PC-9 (cell line): ENCODE results near the gene MSL1. TPM values are rescaled to one million over a fixed set of nuclear protein-coding genes. Genes with fewer than 3 reads are reported as not detected.

Experiments used
- BruUV-seq: library from RNA; stranded (reverse); fragments of 400-500 nt; replicated peaks from 2 replicates; lab custom pipeline; 2021; lab: Mats Ljungman, UMichigan
- CTCF ChIA-PET: fragments of 300-600 bp; sonication (Branson Sonifier 250); formaldehyde crosslinking; loops from one replicate; lab custom pipeline; 2022; ENCODE audit warnings: antibody characterized with exemption; lab: Charles Lee
- POLR2A ChIA-PET: fragments of 300-600 bp; sonication (Branson Sonifier 250); formaldehyde crosslinking; loops from one replicate; lab custom pipeline; 2022; ENCODE audit warnings: antibody characterized with exemption; ENCODE audit not compliant: unreplicated experiment; lab: Charles Lee
- DNase-seq, 2 experiments: peaks; one replicate each; pipeline versions ENCODE4 v3.0.0 to v3.0.0-alpha.2; 2015 to 2022; ENCODE audit warnings: mixed read lengths in 1 of 2
- H2AFZ ChIP-seq: fragments of 200-600 bp; sonication (generic); 2 replicates; pipeline ENCODE4 v1.8.1; 2017; ENCODE audit warnings: antibody characterized with exemption
- H3F3A ChIP-seq: fragments of 200-600 bp; sonication (generic); 2 replicates; pipeline ENCODE4 v1.8.1; 2017; ENCODE audit warnings: antibody characterized with exemption, mild to moderate bottlenecking, low read depth; ENCODE audit not compliant: insufficient read depth
- H3K27ac ChIP-seq: fragments of 200-600 bp; sonication (generic); 2 replicates; pipeline ENCODE4 v1.6.1; 2016; ENCODE audit warnings: mixed run types
- H3K27me3 ChIP-seq: fragments of 200-600 bp; sonication (generic); 2 replicates; pipeline ENCODE4 v1.6.1; 2016; ENCODE audit warnings: low read depth, mixed run types; ENCODE audit not compliant: insufficient read depth
- H3K36me3 ChIP-seq: fragments of 200-600 bp; sonication (generic); 2 replicates; pipeline ENCODE4 v1.6.1; 2016; ENCODE audit warnings: low read depth, mixed run types
- H3K4me1 ChIP-seq: fragments of 200-600 bp; sonication (generic); replicated peaks from 2 replicates; pipeline ENCODE4 v1.6.1; 2016; ENCODE audit warnings: mixed run types; ENCODE audit not compliant: insufficient read depth
- H3K4me2 ChIP-seq: fragments of 200-600 bp; sonication (generic); 2 replicates; pipeline ENCODE4 v1.6.1; 2017; ENCODE audit warnings: mixed run types
- H3K4me3 ChIP-seq: fragments of 200-600 bp; sonication (generic); 2 replicates; pipeline ENCODE4 v1.6.1; 2016; ENCODE audit warnings: mixed run types
- H3K79me2 ChIP-seq: fragments of 200-600 bp; sonication (generic); 2 replicates; pipeline ENCODE4 v1.6.1; 2017; ENCODE audit warnings: low read depth, mixed run types
- H3K9me2 ChIP-seq: fragments of 200-600 bp; sonication (generic); 2 replicates; pipeline ENCODE4 v1.8.1; 2017; ENCODE audit warnings: mild to moderate bottlenecking; ENCODE audit not compliant: insufficient read depth
- H3K9me3 ChIP-seq: fragments of 200-600 bp; sonication (generic); 2 replicates; pipeline ENCODE4 v1.8.1; 2016; ENCODE audit warnings: low read depth; ENCODE audit not compliant: insufficient read depth
- H4K20me1 ChIP-seq: fragments of 200-600 bp; sonication (generic); 2 replicates; pipeline ENCODE4 v1.8.1; 2017; ENCODE audit not compliant: insufficient read depth
- EZH2 ChIP-seq: fragments of 200-600 bp; sonication (generic); IDR thresholded peaks from 2 replicates; pipeline ENCODE4 v1.8.0; 2017; ENCODE audit warnings: antibody characterized with exemption, low read depth
- intact Hi-C: fragments of 100-400 bp; cut with micrococcal nuclease; formaldehyde crosslinking; loops from one replicate; pipeline ENCODE4 v1.10.0; 2022; ENCODE audit not compliant: unreplicated experiment
- total RNA-seq: library from RNA; stranded (reverse); gene quantifications from 2 replicates; pipeline ENCODE4 v1.2.3, GENCODE V29; 2021
- TF ChIP-seq, protein P1 (sequence below): fragments of 200-600 bp; sonication (generic); conservative IDR thresholded peaks from 2 replicates; pipeline ENCODE4 v1.6.1; 2017; ENCODE audit warnings: mixed run types, antibody characterized with exemption, mild to moderate bottlenecking, moderate library complexity

Gene MSL1
- total RNA-seq, 1 experiment from 2014 or later, result 61.8 TPM

- H3K79me2 ChIP-seq, result peaks cover 23% of the 10 kb centered on the region
- H4K20me1 ChIP-seq, result no peaks in the 10 kb centered on the region
- ChIA-PET CTCF (interaction anchor here (1.4 kb wide), 1 partner anchor 11 kb away, joined by 8 read pairs; no protein-coding TSS in a partner anchor), POLR2A (interaction anchor here (0.6 to 1.4 kb wide), 2 partner anchors 10 to 47 kb away, joined by 4 to 11 read pairs; partner anchors contain the start of gene MED24)
- H3K4me1 ChIP-seq, result peaks cover 57% of the 10 kb centered on the region
- no TSS peak for BruUV-seq
- no peaks in the 10 kb centered on the region for H3K27me3 ChIP-seq
- no peak for DNase-seq
- TF ChIP-seq EZH2, result no peak
- TF ChIP-seq, protein P1, sequence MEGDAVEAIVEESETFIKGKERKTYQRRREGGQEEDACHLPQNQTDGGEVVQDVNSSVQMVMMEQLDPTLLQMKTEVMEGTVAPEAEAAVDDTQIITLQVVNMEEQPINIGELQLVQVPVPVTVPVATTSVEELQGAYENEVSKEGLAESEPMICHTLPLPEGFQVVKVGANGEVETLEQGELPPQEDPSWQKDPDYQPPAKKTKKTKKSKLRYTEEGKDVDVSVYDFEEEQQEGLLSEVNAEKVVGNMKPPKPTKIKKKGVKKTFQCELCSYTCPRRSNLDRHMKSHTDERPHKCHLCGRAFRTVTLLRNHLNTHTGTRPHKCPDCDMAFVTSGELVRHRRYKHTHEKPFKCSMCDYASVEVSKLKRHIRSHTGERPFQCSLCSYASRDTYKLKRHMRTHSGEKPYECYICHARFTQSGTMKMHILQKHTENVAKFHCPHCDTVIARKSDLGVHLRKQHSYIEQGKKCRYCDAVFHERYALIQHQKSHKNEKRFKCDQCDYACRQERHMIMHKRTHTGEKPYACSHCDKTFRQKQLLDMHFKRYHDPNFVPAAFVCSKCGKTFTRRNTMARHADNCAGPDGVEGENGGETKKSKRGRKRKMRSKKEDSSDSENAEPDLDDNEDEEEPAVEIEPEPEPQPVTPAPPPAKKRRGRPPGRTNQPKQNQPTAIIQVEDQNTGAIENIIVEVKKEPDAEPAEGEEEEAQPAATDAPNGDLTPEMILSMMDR, result no peak
- H2AFZ ChIP-seq, result no peak overlapping the region
- peak overlapping the region; percentile 79 for H3K4me2 ChIP-seq
- H3K9me2 ChIP-seq, result no peaks in the 10 kb centered on the region
- H3K4me3 ChIP-seq, result peak overlapping the region; percentile 89; the same call in 1 of the 2 replicates
- H3K36me3 ChIP-seq, result no peaks in the 10 kb centered on the region; the same call in 1 of the 2 replicates
- H3K27ac ChIP-seq, result peak overlapping the region; percentile 81
- peaks cover 32% of the 10 kb centered on the region for H3F3A ChIP-seq
- intact Hi-C loops, result no loop called here
- no peaks in the 10 kb centered on the region for H3K9me3 ChIP-seq
These were observed 20.2 kb upstream of the MSL1 start for GRCh38 chr17:40101367-40102210.

- no TSS peak for BruUV-seq
- intact Hi-C loops, result no loop called here
- H3K9me2 ChIP-seq, result no peaks in the 10 kb centered on the region
- H3F3A ChIP-seq, result peaks cover 27% of the 10 kb centered on the region
- H3K4me3 ChIP-seq, result no peak overlapping the region
- H3K4me2 ChIP-seq, result peak overlapping the region; percentile 61
- no peaks in the 10 kb centered on the region for H3K9me3 ChIP-seq
- H3K4me1 ChIP-seq, result peaks cover 49% of the 10 kb centered on the region
- H3K36me3 ChIP-seq, result no peaks in the 10 kb centered on the region
- no peaks in the 10 kb centered on the region for H3K27me3 ChIP-seq
- CTCF ChIA-PET, result interaction anchor here (0.6 to 0.7 kb wide), 2 partner anchors 18 to 21 kb away, joined by 3 read pairs; no protein-coding TSS in a partner anchor
- H3K27ac ChIP-seq, result no peak overlapping the region
- no peak for TF ChIP-seq EZH2
- TF ChIP-seq, protein P1, result no peak
- H4K20me1 ChIP-seq, result no peaks in the 10 kb centered on the region
- peaks cover 14% of the 10 kb centered on the region for H3K79me2 ChIP-seq
- no peak for DNase-seq
- no peak overlapping the region for H2AFZ ChIP-seq
- POLR2A ChIA-PET, result interaction anchor here (0.6 kb wide), 3 partner anchors 10 to 903 kb away, joined by 3 to 7 read pairs (median 6); partner anchors contain the start of gene RPL19
These were observed 18.6 kb upstream of the MSL1 start for GRCh38 chr17:40103071-40103661.

- H3K79me2 ChIP-seq, result peaks cover 9% of the 10 kb centered on the region
- H3K4me3 ChIP-seq, result no peak overlapping the region
- no peak overlapping the region for H2AFZ ChIP-seq
- no peak for DNase-seq
- H3K9me3 ChIP-seq, result no peaks in the 10 kb centered on the region
- H3K27ac ChIP-seq, result no peak overlapping the region
- intact Hi-C loops, result no loop called here
- H3K36me3 ChIP-seq, result no peaks in the 10 kb centered on the region
- H3K27me3 ChIP-seq, result no peaks in the 10 kb centered on the region
- ChIA-PET POLR2A (interaction anchor here (0.6 kb wide), 1 partner anchor 591 kb away, joined by 3 read pairs; no protein-coding TSS in a partner anchor), CTCF (no interaction called here)
- H3K9me2 ChIP-seq, result no peaks in the 10 kb centered on the region
- H3K4me2 ChIP-seq, result no peak overlapping the region; the same call in 1 of the 2 replicates
- H4K20me1 ChIP-seq, result no peaks in the 10 kb centered on the region
- no TSS peak for BruUV-seq
- H3K4me1 ChIP-seq, result peaks cover 44% of the 10 kb centered on the region
- TF ChIP-seq, protein P1, result no peak
- no peak for TF ChIP-seq EZH2
- peaks cover 22% of the 10 kb centered on the region for H3F3A ChIP-seq
These were observed 18.1 kb upstream of the MSL1 start for GRCh38 chr17:40103688-40104087.
